ENCODE results near the gene BMPR2.

BMPR2 gene

DNA sequence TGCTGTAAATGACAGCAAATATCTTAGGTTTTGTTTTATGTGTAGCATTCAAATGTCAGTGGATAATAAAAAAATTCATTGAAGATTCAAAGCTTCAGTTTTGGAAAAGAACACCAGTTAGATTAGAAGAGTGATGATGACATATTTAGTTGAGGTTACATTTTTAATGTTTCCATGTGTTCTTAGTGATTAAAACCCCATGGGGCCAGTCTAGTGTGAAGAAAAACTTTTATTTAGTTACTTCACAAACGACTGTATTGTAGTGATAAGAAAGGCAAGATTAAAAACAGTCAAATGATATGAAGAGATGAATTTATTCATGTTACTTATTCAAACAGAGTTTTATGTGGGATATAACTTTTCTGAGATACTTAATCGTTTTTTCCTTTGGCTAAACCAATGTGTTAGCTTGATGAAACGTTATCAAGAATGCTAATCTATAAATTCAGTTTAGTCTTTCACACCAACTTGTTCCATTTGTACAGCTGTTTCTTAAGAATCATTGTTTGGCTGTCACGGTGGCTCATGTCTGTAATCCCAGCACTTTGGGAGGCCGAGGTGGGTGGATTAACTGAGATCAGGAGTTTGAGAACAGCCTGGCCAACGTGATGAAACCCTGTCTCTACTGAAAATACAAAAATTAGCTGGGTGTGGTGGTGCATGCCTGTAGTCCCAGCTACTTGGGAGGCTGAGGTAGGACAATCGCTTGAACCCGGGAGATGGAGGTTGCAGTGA lies 11.6 kb downstream of the BMPR2 start:
- Histone ChIP-seq H3K9me3 (ENCODE audit: low read length) (no peaks in the 10 kb centered on the region), H3K27me3 (ENCODE audit: control insufficient read depth in 1 of 2, insufficient read depth in 2 of 2, low read length in 2 of 2) (no peaks in the 10 kb centered on the region), H3K4me3 (ENCODE audit: low read depth in 1 of 2, low read length in 2 of 2) (no peak overlapping the region), H3K9ac (ENCODE audit: low read length) (no peak overlapping the region), H3K4me1 (ENCODE audit: insufficient read depth, low read length) (peaks cover 5% of the 10 kb centered on the region), H3K36me3 (ENCODE audit: insufficient read depth, low read length) (no peaks in the 10 kb centered on the region), H3K27ac (ENCODE audit: low read depth, low read length) (no peak overlapping the region)

DNA sequence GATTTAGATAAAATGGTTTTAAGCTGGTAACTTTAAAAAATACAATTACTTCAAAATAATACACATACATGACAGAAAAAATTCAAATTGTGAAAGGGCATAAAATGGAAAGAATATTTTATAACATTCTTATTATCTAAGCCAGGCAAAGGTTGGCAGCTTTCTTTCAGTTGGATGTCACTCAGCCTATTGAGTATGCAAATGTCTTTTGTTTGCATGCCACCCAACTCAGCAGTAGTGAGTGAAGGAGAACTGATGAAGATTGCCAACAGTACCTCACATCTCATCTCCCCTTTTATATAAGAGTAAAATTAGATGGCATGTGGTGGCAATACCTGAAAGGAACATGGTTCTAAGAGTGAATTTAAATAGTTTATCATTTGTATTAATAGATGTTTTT lies 24.8 kb downstream of the BMPR2 start:
- Histone ChIP-seq H3K4me3 (ENCODE audit: low read depth in 1 of 2, low read length in 2 of 2) (no peak overlapping the region), H3K27me3 (ENCODE audit: control insufficient read depth in 1 of 2, insufficient read depth in 2 of 2, low read length in 2 of 2) (no peaks in the 10 kb centered on the region), H3K9ac (ENCODE audit: low read length) (no peak overlapping the region), H3K27ac (ENCODE audit: low read depth, low read length) (no peak overlapping the region), H3K9me3 (ENCODE audit: low read length) (no peaks in the 10 kb centered on the region), H3K36me3 (ENCODE audit: insufficient read depth, low read length) (no peaks in the 10 kb centered on the region), H3K4me1 (ENCODE audit: insufficient read depth, low read length) (no peaks in the 10 kb centered on the region)

DNA sequence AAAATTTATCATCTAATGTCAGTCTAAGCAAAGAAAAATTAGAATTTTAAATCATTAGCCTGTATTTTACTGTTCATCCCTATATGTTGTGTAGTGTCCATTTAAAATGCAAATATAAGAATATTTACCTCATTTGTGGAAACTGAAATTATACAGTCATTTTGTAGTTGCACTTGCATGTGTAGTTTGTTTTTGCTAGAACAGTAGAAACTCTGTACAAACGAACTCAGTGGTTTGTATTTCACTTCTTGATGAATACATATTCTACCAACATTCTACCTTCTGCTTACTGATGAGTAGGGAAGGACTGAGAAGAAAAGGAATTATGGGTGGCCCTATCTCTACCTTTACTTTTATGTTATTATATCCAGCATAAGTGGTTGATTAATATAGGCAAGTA lies 29.7 kb downstream of the BMPR2 start:
- Histone ChIP-seq H3K9ac (ENCODE audit: low read length) (no peak overlapping the region), H3K27ac (ENCODE audit: low read depth, low read length) (no peak overlapping the region), H3K4me3 (ENCODE audit: low read depth in 1 of 2, low read length in 2 of 2) (no peak overlapping the region), H3K9me3 (ENCODE audit: low read length) (no peaks in the 10 kb centered on the region), H3K27me3 (ENCODE audit: control insufficient read depth in 1 of 2, insufficient read depth in 2 of 2, low read length in 2 of 2) (no peaks in the 10 kb centered on the region), H3K36me3 (ENCODE audit: insufficient read depth, low read length) (no peaks in the 10 kb centered on the region), H3K4me1 (ENCODE audit: insufficient read depth, low read length) (peaks cover 7% of the 10 kb centered on the region)

DNA sequence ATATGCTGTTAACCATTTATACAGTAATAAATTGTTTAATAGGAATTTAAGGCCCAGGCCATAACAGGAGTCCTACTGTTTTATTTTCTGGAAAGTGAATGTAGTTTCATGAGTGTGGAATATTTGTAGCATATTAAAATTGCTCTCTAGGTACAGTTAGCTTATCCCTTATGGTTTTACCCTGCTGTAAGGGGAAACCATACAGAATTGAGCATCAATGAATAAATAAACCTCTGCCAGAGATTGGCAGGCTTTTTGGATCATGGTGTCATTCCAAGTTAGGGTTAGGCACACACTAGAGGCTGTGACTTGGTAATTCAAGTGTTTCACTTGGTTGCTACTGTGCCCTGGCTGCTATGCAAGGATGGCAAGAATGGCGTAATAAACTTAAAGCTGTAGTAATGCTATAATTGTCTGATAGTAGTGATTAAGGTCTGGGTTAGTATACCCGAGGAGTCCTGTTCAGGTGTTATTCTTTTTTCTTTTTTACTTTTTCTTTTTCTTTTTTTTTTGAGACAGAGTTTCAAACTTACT lies 30.4 kb downstream of the BMPR2 start:
- Histone ChIP-seq H3K36me3 (ENCODE audit: insufficient read depth, low read length) (no peaks in the 10 kb centered on the region), H3K4me3 (ENCODE audit: low read depth in 1 of 2, low read length in 2 of 2) (no peak overlapping the region), H3K27me3 (ENCODE audit: control insufficient read depth in 1 of 2, insufficient read depth in 2 of 2, low read length in 2 of 2) (no peaks in the 10 kb centered on the region), H3K4me1 (ENCODE audit: insufficient read depth, low read length) (peaks cover 7% of the 10 kb centered on the region), H3K9ac (ENCODE audit: low read length) (no peak overlapping the region), H3K9me3 (ENCODE audit: low read length) (no peaks in the 10 kb centered on the region), H3K27ac (ENCODE audit: low read depth, low read length) (no peak overlapping the region)

DNA sequence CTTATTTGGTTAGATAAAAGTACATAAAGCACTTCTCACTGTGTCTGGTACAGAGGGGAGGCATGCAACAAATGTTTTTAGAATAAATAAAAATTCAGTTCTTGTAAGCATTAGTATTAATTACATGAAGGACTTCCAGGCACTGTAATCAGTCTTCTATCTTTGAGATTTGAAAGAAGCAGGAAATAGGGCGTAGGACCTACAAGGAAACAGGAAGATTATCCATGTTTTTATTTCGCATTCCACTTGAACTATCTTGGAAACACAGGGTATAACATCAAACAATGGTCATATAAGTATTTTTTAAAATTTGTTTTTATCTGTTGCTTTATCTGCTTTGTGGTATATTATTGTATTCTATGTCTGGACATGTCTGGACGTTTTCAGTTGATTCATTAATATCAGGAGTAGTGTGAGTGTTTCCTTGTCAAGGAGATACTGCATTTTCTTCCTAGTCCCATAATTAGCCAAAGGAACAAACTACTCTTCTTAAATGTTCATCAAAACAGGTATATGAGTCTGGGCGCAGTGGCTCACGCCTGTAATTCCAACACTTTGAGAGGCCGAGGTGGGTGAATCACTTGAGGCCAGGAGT lies 32.5 kb downstream of the BMPR2 start:
- H3K27ac ChIP-seq (ENCODE audit: low read depth, low read length): no peak overlapping the region
- H3K36me3 ChIP-seq (ENCODE audit: insufficient read depth, low read length): no peaks in the 10 kb centered on the region
- H3K27me3 ChIP-seq (ENCODE audit: control insufficient read depth in 1 of 2, insufficient read depth in 2 of 2, low read length in 2 of 2): no peaks in the 10 kb centered on the region
- no peak overlapping the region for H3K9ac ChIP-seq (ENCODE audit: low read length)
- H3K9me3 ChIP-seq (ENCODE audit: low read length): no peaks in the 10 kb centered on the region
- no peak overlapping the region for H3K4me3 ChIP-seq (ENCODE audit: low read depth in 1 of 2, low read length in 2 of 2)
- H3K4me1 ChIP-seq (ENCODE audit: insufficient read depth, low read length): peaks cover 7% of the 10 kb centered on the region

DNA sequence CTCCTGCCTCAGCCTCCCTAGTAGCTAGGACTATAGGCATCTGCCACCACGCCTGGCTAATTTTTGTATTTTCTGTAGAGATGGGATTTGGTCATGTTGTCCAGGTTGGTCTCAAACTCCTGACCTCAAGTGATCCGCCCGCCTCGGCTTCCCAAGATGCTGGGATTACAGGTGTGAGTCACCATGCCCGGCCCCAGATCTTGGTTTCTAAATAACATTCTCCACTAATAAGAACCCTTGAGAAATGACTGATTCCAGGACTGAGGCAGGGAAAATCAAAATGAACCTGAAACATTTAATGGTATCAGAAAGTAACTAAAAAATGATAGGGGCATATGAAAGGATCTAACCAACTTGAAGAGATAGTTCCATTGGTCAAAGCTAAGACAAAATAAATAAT lies 34.0 kb downstream of the BMPR2 start:
- Histone ChIP-seq H3K9ac (ENCODE audit: low read length) (no peak overlapping the region), H3K9me3 (ENCODE audit: low read length) (no peaks in the 10 kb centered on the region), H3K4me1 (ENCODE audit: insufficient read depth, low read length) (peaks cover 7% of the 10 kb centered on the region), H3K27ac (ENCODE audit: low read depth, low read length) (no peak overlapping the region), H3K27me3 (ENCODE audit: control insufficient read depth in 1 of 2, insufficient read depth in 2 of 2, low read length in 2 of 2) (no peaks in the 10 kb centered on the region), H3K4me3 (ENCODE audit: low read depth in 1 of 2, low read length in 2 of 2) (no peak overlapping the region), H3K36me3 (ENCODE audit: insufficient read depth, low read length) (no peaks in the 10 kb centered on the region)

DNA sequence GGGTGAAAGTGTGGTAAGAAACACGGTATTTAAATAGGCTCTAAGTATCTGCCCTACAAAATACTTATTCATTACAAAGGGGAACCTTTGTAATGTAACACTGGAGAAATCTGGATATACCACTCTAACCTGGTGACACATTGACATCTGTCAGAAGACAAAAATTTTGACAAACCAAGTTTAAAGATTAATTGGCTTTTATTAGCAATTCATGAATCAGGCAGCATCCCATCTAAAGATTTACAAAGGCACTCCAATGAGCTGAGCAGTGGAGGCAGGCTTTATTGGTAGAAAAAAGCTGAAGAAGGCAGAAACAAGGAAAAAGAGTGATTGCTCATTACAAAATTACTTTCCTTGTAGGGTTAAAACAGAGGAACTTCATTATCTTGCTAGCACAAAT lies 35.0 kb downstream of the BMPR2 start:
- no peak overlapping the region for H3K4me3 ChIP-seq (ENCODE audit: low read depth in 1 of 2, low read length in 2 of 2)
- H3K4me1 ChIP-seq (ENCODE audit: insufficient read depth, low read length): peaks cover 6% of the 10 kb centered on the region
- no peaks in the 10 kb centered on the region for H3K9me3 ChIP-seq (ENCODE audit: low read length)
- H3K27ac ChIP-seq (ENCODE audit: low read depth, low read length): no peak overlapping the region
- no peak overlapping the region for H3K9ac ChIP-seq (ENCODE audit: low read length)
- no peaks in the 10 kb centered on the region for H3K36me3 ChIP-seq (ENCODE audit: insufficient read depth, low read length)
- H3K27me3 ChIP-seq (ENCODE audit: control insufficient read depth in 1 of 2, insufficient read depth in 2 of 2, low read length in 2 of 2): no peaks in the 10 kb centered on the region

DNA sequence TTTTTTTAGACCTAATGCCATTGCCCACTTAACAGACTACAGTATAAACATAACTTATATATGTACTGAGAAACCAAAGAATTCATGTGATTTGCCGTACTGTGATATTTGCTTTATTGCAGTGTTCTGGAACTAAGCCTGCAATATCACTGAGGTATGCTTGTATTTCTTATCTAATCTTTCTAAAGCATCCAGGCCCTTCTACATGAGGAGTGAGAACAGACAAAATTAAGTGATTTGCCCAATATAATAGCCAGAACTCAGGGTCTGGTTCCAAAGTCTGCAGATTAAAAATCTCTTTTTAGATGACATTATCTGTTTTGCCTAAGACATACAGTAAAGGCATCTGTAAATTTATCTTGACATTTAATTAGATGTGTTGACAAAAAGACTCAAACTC lies 41.9 kb downstream of the BMPR2 start:
- H3K27ac ChIP-seq (ENCODE audit: low read depth, low read length): no peak overlapping the region
- no peaks in the 10 kb centered on the region for H3K4me1 ChIP-seq (ENCODE audit: insufficient read depth, low read length)
- no peaks in the 10 kb centered on the region for H3K27me3 ChIP-seq (ENCODE audit: control insufficient read depth in 1 of 2, insufficient read depth in 2 of 2, low read length in 2 of 2)
- no peak overlapping the region for H3K9ac ChIP-seq (ENCODE audit: low read length)
- H3K4me3 ChIP-seq (ENCODE audit: low read depth in 1 of 2, low read length in 2 of 2): no peak overlapping the region
- H3K36me3 ChIP-seq (ENCODE audit: insufficient read depth, low read length): no peaks in the 10 kb centered on the region
- H3K9me3 ChIP-seq (ENCODE audit: low read length): no peaks in the 10 kb centered on the region

DNA sequence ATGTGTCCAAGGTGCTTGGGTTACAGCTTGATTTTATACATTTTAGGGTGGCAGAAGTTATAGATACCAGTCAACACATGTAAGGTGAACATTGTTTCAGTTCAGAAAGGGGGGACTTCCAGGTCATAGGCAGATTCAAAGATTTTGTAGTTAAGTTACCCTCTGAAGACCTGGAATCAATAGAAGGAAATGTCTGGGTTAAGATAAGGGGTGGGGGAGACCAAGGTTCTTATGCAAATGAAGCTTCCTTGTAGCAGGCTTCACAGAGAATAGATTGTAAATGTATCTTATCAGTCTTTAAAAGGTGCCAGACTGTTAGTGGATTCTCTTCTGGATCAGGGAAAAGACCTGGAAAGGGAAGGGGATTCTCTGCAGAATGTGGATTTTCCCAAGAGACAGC lies 42.4 kb downstream of the BMPR2 start:
- Histone ChIP-seq H3K4me3 (ENCODE audit: low read depth in 1 of 2, low read length in 2 of 2) (no peak overlapping the region), H3K27ac (ENCODE audit: low read depth, low read length) (no peak overlapping the region), H3K36me3 (ENCODE audit: insufficient read depth, low read length) (no peaks in the 10 kb centered on the region), H3K4me1 (ENCODE audit: insufficient read depth, low read length) (no peaks in the 10 kb centered on the region), H3K9ac (ENCODE audit: low read length) (no peak overlapping the region), H3K9me3 (ENCODE audit: low read length) (no peaks in the 10 kb centered on the region), H3K27me3 (ENCODE audit: control insufficient read depth in 1 of 2, insufficient read depth in 2 of 2, low read length in 2 of 2) (no peaks in the 10 kb centered on the region)

DNA sequence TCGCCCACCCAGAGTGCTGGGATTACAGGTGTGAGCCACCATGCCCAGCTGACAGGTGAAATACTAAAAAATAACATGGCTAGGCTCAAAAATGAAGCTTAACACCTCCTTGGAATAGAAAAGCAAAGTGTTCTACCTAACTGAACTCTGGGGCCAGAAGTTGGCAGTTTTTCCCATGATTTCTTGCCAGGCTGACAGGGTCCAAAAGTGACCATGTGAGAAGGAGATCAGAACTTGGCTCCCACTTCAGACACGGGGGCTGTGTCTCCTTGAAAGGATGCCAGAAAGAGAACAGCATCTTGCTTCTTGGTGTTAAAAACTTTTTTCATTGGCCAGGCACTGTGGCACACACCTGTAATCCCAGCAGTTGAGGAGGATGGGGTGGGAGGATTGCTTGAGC lies 47.0 kb downstream of the BMPR2 start:
- no peaks in the 10 kb centered on the region for H3K27me3 ChIP-seq (ENCODE audit: control insufficient read depth in 1 of 2, insufficient read depth in 2 of 2, low read length in 2 of 2)
- H3K27ac ChIP-seq (ENCODE audit: low read depth, low read length): no peak overlapping the region
- H3K4me3 ChIP-seq (ENCODE audit: low read depth in 1 of 2, low read length in 2 of 2): no peak overlapping the region
- no peaks in the 10 kb centered on the region for H3K4me1 ChIP-seq (ENCODE audit: insufficient read depth, low read length)
- no peaks in the 10 kb centered on the region for H3K9me3 ChIP-seq (ENCODE audit: low read length)
- H3K36me3 ChIP-seq (ENCODE audit: insufficient read depth, low read length): no peaks in the 10 kb centered on the region
- H3K9ac ChIP-seq (ENCODE audit: low read length): no peak overlapping the region

DNA sequence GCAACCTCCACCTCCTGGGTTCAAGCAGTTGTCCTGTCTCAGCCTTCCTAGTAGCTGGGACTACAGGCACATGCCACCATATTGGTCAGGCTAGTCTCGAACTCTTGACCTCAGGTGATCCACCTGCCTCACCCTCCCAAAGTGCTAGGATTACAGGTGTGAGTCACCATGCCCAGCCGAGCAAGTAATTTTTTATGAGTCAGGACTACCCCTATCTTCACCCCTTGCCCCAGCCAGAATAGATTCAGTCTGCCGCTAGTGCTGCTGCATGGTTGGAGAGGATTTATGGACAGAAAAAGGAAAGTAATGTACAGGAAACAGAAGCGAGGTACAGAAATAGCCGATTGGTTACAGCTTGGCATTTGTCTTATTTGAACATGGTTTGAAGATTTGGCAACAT lies 48.9 kb downstream of the BMPR2 start:
- no peaks in the 10 kb centered on the region for H3K27me3 ChIP-seq (ENCODE audit: control insufficient read depth in 1 of 2, insufficient read depth in 2 of 2, low read length in 2 of 2)
- H3K36me3 ChIP-seq (ENCODE audit: insufficient read depth, low read length): no peaks in the 10 kb centered on the region
- H3K4me3 ChIP-seq (ENCODE audit: low read depth in 1 of 2, low read length in 2 of 2): no peak overlapping the region
- H3K4me1 ChIP-seq (ENCODE audit: insufficient read depth, low read length): peaks cover 16% of the 10 kb centered on the region
- H3K27ac ChIP-seq (ENCODE audit: low read depth, low read length): no peak overlapping the region
- H3K9ac ChIP-seq (ENCODE audit: low read length): no peak overlapping the region
- no peaks in the 10 kb centered on the region for H3K9me3 ChIP-seq (ENCODE audit: low read length)

DNA sequence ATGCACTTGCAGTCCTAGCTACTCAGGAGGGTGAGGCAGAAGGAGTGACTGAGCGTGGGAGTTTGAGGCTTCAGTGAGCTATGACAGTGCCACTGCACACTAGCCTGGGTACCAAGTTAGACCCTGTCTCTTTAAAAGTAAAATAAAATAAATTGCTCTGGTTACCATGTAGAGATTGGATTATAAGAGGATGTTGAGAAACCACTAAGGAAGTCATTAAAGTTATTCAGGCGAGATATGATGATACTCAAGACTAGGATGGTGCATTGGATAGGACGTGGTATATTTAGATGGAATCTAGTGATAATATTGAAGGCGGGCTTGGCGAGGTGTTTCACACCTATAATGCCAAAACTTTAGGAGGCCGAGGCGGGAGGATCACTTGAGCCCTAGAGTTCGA lies 50.6 kb downstream of the BMPR2 start:
- Histone ChIP-seq H3K4me1 (ENCODE audit: insufficient read depth, low read length) (peaks cover 20% of the 10 kb centered on the region), H3K27ac (ENCODE audit: low read depth, low read length) (no peak overlapping the region), H3K27me3 (ENCODE audit: control insufficient read depth in 1 of 2, insufficient read depth in 2 of 2, low read length in 2 of 2) (no peaks in the 10 kb centered on the region), H3K4me3 (ENCODE audit: low read depth in 1 of 2, low read length in 2 of 2) (no peak overlapping the region), H3K9ac (ENCODE audit: low read length) (no peak overlapping the region), H3K36me3 (ENCODE audit: insufficient read depth, low read length) (no peaks in the 10 kb centered on the region), H3K9me3 (ENCODE audit: low read length) (no peaks in the 10 kb centered on the region)
